GM21723 (cell line): ENCODE measurements around the gene MBOAT7.
A peak's percentile ranks its signal among the peaks of the same experiment; 100 is the strongest.

Experiments
- ATAC-seq: cut with Tn5 transposase; IDR thresholded peaks from one replicate; pipeline ENCODE4 v1.9.1; 2021; ENCODE audit warnings: mild to moderate bottlenecking, moderate library complexity; ENCODE audit not compliant: unreplicated experiment

MBOAT7 gene

GRCh38 chr19:54145541-54146158 lies 43.7 kb downstream of the MBOAT7 start:
- ATAC-seq, result no peak

- ATAC-seq, result no peak
Observed at GRCh38 chr19:54142166-54142780, 47.1 kb downstream of the MBOAT7 start.

GRCh38 chr19:54141356-54141755 lies 48.0 kb downstream of the MBOAT7 start:
- ATAC-seq, result no peak

GRCh38 chr19:54138489-54139256 lies 50.7 kb downstream of the MBOAT7 start:
- ATAC-seq, result no peak

GRCh38 chr19:54137699-54138488 lies 51.5 kb downstream of the MBOAT7 start, which contains the start of gene CNOT3:
Gene CNOT3 (plus strand): TSS chr19:54137762. CDS start chr19:54142979, 5,217 bp downstream.
- ATAC-seq, result no peak

- ATAC-seq, result peak; percentile 76
Observed at GRCh38 chr19:54136864-54137698, 52.3 kb downstream of the MBOAT7 start.

GRCh38 chr19:54136086-54136863 lies 53.1 kb downstream of the MBOAT7 start:
- no peak for ATAC-seq

GRCh38 chr19:54133957-54134590 lies 55.3 kb downstream of the MBOAT7 start:
- ATAC-seq, result no peak

- no peak for ATAC-seq
Observed at GRCh38 chr19:54133312-54133956, 55.9 kb downstream of the MBOAT7 start.

GRCh38 chr19:54129617-54129996 lies 59.8 kb downstream of the MBOAT7 start:
- no peak for ATAC-seq

GRCh38 chr19:54128796-54129616 lies 60.4 kb downstream of the MBOAT7 start:
- no peak for ATAC-seq

GRCh38 chr19:54128441-54128725 lies 61.0 kb downstream of the MBOAT7 start:
- no peak for ATAC-seq

- no peak for ATAC-seq
Observed at GRCh38 chr19:54127688-54128440, 61.5 kb downstream of the MBOAT7 start.

- ATAC-seq, result no peak
Observed at GRCh38 chr19:54125713-54126112, 63.7 kb downstream of the MBOAT7 start.

GRCh38 chr19:54124393-54124792 lies 65.0 kb downstream of the MBOAT7 start:
- no peak for ATAC-seq

- no peak for ATAC-seq
Observed at GRCh38 chr19:54123682-54124081, 65.7 kb downstream of the MBOAT7 start.
